ENCODE results near the gene IMPA2.

- TF ChIP-seq CTCF (IDR thresholded peaks at IDR 0.05; ENCODE audit: low read depth, low read length, poor library complexity, severe bottlenecking) (no peak), EZH2phosphoT487 (IDR thresholded peaks at IDR 0.05; ENCODE audit: borderline replicate concordance, low read length) (no peak)
These were observed 50.5 kb downstream of the IMPA2 start for GRCh38 chr18:12031846-12032245.

Data from DOHH2 (cell line).